ENCODE data around the gene MIDN.
A peak's percentile ranks its signal among the peaks of the same experiment; 100 is the strongest.

The MIDN gene

DNA sequence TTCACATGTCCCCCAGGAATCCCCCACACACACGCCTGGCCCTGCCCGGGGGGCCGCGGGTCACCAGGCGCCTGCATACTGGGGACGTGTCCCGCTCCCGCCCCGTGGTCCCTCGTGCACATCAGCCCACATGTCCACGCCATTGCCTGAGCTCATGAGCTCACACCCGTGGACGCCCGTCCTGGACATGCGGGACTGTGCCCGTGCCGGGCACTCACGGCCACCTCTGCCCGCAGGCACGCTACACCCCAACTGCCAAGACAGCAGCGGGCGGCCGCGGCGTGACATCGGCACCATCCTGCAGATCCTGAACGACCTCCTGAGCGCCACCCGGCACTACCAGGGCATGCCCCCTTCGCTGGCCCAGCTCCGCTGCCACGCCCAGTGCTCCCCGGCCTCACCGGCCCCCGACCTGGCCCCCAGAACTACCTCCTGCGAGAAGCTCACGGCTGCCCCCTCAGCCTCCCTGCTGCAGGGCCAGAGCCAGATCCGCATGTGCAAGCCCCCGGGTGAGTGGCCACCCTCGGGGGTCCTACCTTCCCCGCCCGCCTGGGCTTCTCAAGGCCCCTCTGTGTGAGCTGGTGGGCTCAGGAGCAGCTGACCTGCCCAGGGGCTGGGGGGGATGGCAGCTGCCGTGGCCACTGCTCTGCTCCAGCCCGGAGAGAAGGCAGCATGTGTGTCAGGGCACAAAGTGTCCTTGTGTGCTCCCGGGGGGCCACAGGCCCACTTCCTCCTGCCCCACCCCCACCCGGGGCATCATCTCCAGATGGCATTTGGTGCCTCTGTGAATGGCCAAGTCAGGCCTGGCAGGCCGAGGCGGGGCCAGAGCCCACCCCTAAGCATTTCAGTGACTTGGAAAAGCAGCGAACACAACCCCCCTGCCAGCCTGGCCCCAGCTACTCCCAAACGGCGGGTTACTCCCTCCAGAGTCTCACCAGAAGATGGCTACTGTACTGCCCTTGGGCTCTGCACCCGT is 7.1 kb downstream of the MIDN start:
- in situ Hi-C loops (cut with HindIII; ENCODE audit: low pct_ligation_motif_present, low sequenced_read_pairs), result no loop called here
- Histone ChIP-seq H3K27ac (no peak overlapping the region), H3K27me3 (replicated peaks) (no peaks in the 10 kb centered on the region), H3K36me3 (replicated peaks) (peaks cover 68% of the 10 kb centered on the region), H3K4me3 (ENCODE audit: low read depth, low read length) (no peak overlapping the region)
- TF ChIP-seq, protein P1, sequence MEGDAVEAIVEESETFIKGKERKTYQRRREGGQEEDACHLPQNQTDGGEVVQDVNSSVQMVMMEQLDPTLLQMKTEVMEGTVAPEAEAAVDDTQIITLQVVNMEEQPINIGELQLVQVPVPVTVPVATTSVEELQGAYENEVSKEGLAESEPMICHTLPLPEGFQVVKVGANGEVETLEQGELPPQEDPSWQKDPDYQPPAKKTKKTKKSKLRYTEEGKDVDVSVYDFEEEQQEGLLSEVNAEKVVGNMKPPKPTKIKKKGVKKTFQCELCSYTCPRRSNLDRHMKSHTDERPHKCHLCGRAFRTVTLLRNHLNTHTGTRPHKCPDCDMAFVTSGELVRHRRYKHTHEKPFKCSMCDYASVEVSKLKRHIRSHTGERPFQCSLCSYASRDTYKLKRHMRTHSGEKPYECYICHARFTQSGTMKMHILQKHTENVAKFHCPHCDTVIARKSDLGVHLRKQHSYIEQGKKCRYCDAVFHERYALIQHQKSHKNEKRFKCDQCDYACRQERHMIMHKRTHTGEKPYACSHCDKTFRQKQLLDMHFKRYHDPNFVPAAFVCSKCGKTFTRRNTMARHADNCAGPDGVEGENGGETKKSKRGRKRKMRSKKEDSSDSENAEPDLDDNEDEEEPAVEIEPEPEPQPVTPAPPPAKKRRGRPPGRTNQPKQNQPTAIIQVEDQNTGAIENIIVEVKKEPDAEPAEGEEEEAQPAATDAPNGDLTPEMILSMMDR (IDR thresholded peaks at IDR 0.05; ENCODE audit: low read depth, low read length, missing control alignments), result no peak
- no peak for DNase-seq

DNA sequence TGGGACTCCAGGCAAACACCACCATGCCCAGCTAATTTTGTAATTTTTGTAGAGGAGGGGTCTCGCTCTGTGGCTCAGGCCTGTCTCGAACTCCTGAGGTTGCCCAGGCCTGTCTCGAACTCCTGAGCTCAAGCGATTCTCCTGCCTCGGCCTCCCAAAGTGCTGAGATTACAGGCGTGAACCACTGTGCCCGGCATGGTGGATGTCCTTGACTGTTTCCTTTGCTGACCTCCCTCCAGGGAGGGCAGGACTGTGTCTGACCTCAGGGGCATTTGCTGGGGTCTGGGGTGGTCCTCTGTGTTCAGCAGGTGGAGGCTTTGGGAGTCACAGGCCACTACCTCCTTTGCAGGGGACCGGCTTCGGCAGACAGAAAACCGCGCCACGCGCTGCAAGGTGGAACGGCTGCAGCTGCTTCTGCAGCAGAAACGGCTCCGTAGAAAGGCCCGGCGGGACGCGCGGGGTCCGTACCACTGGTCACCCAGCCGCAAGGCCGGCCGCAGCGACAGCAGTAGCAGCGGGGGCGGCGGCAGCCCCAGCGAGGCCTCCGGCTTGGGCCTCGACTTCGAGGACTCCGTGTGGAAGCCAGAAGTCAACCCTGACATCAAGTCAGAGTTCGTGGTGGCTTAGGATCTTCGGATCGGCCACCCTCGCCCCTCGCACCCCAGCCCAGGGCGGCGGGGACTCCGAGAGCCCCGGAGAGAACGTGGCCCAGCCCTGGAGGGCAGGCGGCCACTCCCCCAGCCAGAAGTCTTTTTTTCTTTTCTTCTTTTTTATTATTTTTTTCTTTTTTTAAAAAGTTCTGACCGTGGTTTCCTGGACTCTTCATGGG is 8.5 kb downstream of the MIDN start:
- no peaks in the 10 kb centered on the region for H3K27me3 ChIP-seq (replicated peaks)
- H3K36me3 ChIP-seq (replicated peaks), result peaks cover 54% of the 10 kb centered on the region
- no peak overlapping the region for H3K4me3 ChIP-seq (ENCODE audit: low read depth, low read length)
- TF ChIP-seq, protein P1 (IDR thresholded peaks at IDR 0.05; ENCODE audit: low read depth, low read length, missing control alignments), result no peak
- H3K27ac ChIP-seq, result no peak overlapping the region
- no peak for DNase-seq
- in situ Hi-C loops (cut with HindIII; ENCODE audit: low pct_ligation_motif_present, low sequenced_read_pairs), result no loop called here

- H3K36me3 ChIP-seq (replicated peaks), result peaks cover 51% of the 10 kb centered on the region
- no peak overlapping the region for H3K4me3 ChIP-seq (ENCODE audit: low read depth, low read length)
- TF ChIP-seq, protein P1 (IDR thresholded peaks at IDR 0.05; ENCODE audit: low read depth, low read length, missing control alignments), result no peak
- H3K27ac ChIP-seq, result no peak overlapping the region
- no peak for DNase-seq
- H3K27me3 ChIP-seq (replicated peaks), result no peaks in the 10 kb centered on the region
- in situ Hi-C loops (cut with HindIII; ENCODE audit: low pct_ligation_motif_present, low sequenced_read_pairs), result no loop called here
Observed at GRCh38 chr19:1257475-1258162, 9.2 kb downstream of the MIDN start.

- TF ChIP-seq, protein P1 (IDR thresholded peaks at IDR 0.05; ENCODE audit: low read depth, low read length, missing control alignments), result no peak
- Histone ChIP-seq H3K4me3 (ENCODE audit: low read depth, low read length) (no peak overlapping the region), H3K27ac (no peak overlapping the region), H3K27me3 (replicated peaks) (no peaks in the 10 kb centered on the region), H3K36me3 (replicated peaks) (peaks cover 49% of the 10 kb centered on the region)
- DNase-seq, result no peak
- in situ Hi-C loops (cut with HindIII; ENCODE audit: low pct_ligation_motif_present, low sequenced_read_pairs), result no loop called here
Observed at GRCh38 chr19:1258163-1258492, 9.7 kb downstream of the MIDN start.

DNA sequence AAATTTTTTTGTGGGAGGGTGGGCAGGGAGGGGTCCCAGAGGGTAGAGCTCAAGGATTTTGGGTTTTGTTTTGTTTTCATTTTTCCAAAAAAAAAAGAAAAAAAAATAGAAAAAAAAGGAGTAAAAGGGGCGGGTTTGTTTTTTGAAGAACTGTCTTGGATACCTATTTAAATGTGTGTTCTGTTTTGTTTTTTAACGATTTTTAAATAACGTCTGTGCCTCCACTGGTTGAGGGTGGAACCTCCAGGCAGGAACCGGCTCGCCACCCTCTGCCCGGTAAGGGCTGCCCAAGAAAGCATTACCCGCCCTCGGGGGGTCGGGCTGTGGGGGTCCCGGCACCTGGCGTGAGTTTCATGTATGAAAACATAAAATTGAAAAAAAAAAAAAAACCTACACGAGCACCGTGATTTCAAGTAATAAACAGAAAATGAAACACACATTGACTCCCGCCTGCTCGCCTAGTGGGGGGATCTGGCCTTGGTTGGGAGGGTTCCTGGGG is 10.4 kb downstream of the MIDN start:
- Histone ChIP-seq H3K27ac (peak overlapping the region; percentile 5), H3K4me3 (ENCODE audit: low read depth, low read length) (no peak overlapping the region), H3K36me3 (replicated peaks) (peaks cover 44% of the 10 kb centered on the region), H3K27me3 (replicated peaks) (no peaks in the 10 kb centered on the region)
- DNase-seq, result no peak
- TF ChIP-seq, protein P1 (IDR thresholded peaks at IDR 0.05; ENCODE audit: low read depth, low read length, missing control alignments), result no peak
- in situ Hi-C loops (cut with HindIII; ENCODE audit: low pct_ligation_motif_present, low sequenced_read_pairs), result no loop called here

All from brain microvascular endothelial cell (primary cell).